ENCODE measurements around the gene MYPOP.
"Not testable (repeated sequence)": the region's sequence is repeated elsewhere in the genome, so short reads cannot be mapped to it uniquely, and the experiment has no call there.

The MYPOP gene

DNA sequence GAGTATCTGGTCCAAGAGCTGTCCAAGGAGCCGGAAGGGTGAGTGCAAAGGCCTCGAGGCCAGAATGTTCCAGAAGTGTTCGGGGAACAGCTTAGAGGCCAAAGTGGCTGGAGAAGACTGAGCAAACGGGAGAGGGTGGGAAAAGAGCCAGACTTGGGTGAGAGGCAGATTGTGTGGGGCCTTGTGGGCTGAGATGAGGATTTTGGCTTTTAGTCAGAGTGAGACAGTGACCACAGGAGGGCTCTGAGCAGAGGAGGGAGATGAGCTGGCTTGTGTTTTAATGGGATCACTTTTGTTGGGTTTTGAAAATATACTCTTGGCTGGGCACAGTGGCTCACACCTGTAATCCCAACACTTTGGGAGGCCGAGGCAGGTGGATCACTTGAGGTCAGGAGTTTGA lies 6.5 kb upstream of the MYPOP start:
- DNase-seq (ENCODE audit: extremely low read depth in 1 of 2, low read depth in 1 of 2), result no peak

DNA sequence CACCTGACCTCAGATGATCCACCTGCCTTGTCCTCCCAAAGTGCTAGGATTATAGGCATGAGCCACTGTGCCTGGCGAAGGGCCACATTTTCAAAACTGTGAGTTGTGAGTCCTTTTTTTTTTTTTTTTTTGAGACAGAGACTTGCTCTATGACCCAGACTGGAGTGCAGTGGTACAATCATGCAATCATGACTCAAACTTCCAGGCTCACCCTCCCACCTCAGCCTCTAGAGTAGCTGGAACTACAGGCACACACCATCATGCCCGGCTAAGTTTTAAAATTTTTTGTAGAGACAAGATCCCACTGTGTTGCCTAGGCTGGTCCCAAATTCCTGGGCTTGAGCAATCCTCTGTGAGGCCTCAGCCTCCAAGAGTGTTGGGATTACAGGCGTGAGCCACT lies 3.8 kb upstream of the MYPOP start:
- no peak for DNase-seq (ENCODE audit: extremely low read depth in 1 of 2, low read depth in 1 of 2)

DNA sequence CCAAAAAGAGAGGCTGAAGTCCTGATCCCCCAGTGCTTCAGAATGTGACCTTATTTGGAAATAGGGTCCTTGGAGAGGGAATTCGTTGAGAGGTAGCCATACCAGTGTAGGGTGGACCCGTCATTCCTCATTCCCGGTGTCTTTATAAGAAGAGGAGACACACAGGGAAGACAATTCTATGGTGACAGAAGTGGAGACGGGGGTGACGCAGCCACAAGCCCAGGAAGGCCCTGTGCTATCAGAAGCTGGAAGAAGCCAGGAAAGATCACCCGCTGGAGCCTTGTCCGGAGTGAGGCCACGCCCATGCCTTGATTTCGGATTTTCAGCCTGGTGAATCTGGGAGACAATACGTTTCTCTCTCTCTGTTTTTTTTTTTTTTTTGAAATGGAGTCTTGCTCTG lies 2.6 kb upstream of the MYPOP start:
- DNase-seq (ENCODE audit: extremely low read depth in 1 of 2, low read depth in 1 of 2), result no peak

DNA sequence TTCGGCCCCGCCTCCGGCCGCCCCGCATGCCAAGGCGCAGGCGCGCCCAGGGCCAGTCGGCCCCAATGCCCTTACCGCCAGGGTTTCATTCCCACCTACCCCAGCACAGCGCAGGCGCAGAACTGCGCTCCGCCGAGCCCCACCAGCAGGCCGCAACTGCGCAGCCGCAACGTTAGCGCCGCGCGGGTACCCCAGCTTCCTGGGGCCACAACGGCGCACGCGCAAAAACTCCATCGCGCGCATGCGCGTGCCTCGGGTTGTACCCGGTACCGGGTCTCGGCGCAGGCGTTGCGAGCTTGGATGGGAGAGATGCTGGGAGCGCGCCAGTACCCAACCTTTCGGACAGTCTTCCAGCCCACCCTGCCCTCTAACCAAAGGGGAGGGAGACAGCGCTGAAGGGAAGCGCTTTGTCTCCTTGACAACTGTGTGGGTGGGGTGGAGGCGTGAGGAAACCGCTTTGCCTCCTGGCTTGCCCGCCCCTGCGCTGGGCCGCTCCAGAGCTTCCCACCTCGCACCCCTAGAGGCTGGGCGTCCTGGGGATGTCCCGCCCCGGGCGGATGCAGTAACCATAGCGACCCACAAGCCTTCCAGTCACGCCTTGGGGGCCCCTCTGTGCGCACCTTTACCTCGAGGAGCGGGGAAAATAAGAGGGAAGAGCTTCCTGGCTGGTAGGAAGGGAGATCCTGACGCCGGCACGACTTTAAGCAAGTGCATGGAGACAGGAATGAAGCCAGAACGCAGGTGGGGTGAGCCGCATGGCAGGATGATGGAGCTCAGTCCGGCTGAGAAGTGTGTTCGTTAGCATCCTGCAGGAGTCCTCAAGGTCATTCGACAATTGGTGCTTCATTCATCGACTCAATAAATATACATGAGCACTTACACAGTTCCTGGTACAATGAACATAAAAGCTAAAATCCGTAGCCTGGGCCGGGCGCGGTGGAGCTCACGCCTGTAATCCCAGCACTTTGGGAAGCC lies 525 bp upstream of the MYPOP start:
- peak; percentile 97 to 100 for DNase-seq (ENCODE audit: extremely low read depth in 1 of 2, low read depth in 1 of 2)

DNA sequence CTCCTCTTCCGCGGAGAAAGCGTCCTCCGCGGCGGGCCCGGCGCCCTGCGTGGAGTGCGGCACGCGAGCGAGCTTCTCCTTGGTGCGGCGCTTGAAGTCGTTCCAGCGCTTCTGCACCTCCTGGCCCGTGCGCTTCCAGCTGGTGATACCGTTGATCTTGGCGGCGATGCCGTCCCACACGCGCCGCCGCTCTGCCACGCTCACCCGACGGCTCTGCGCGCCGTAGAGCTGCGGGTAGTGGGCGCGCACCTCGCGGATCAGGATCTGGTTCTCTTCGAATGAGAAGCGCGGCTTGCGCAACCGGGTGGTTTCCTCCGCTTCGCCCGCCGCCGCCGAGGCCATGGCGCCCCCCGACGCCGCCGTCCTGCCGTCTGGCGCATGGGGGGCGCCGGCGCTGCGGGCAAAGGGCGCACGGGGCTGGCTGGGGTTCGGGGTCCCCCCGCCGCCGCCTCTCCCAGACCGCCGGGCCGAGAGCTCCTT lies 941 bp downstream of the MYPOP start:
- no peak for DNase-seq (ENCODE audit: extremely low read depth in 1 of 2, low read depth in 1 of 2)

DNA sequence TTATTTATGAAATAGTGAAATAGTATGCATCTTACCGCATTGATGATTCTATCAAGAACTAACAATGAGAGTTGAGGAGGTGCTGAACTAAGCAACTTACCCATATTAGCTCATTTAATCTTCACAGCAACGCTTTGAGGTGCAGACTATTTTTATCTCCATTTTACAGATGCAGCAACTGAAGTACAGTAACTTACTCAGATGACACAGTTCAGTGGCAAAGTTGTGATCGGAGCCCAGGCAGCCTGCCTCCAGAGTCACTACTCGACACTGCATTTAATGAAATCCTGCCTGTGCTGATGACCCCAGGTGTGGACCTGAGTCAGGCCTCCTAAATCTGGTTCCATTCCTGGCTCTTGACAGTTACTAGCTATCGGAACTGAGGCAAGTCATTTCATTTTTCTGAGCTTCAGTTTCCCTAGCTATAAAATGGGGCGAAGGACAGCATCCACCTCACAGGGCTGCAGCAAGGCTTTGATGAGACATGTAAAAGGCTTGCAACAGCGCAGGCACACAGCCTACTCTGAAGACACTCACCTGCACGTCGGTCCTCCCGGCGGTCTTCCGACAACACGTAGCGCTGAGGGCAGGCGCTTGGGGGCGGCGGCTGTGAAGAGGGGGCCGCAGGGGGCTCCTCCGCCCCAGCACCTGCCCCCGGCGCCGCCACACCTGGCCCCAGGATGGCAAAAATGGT lies 1.5 kb downstream of the MYPOP start:
- DNase-seq (ENCODE audit: extremely low read depth in 1 of 2, low read depth in 1 of 2), result no peak

DNA sequence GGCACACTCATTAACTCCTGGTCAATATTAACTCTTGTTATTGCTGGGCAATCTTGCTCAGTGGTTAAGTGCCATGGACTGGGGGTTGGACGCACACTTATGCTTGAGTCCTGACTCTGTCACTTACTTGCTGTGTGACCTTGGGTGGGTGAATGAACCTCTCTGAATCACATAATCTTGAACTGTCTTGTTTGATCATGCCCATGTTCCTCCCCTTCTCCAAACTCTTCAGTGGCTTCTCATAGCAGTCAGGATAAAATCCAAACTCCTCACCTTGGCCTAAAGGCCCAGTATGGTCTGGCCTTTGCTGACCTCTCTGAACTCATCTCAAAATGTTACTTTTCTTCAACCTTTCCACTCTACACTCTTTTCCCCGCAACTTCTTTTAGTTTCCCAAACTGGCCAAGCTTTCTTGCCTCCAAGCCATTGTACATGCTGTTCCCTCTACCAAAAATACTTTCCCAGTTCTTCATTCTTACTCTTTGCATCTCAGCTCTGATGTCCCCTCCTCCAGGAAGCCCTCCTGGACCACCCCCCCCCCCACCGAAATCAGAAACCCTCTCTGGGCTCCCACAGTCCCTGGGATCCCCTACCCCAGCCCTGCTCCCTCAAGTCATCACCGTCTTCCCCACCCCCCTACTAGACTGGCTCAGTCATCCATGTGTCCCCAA lies 2.4 kb downstream of the MYPOP start:
- DNase-seq (ENCODE audit: extremely low read depth in 1 of 2, low read depth in 1 of 2), result no peak

DNA sequence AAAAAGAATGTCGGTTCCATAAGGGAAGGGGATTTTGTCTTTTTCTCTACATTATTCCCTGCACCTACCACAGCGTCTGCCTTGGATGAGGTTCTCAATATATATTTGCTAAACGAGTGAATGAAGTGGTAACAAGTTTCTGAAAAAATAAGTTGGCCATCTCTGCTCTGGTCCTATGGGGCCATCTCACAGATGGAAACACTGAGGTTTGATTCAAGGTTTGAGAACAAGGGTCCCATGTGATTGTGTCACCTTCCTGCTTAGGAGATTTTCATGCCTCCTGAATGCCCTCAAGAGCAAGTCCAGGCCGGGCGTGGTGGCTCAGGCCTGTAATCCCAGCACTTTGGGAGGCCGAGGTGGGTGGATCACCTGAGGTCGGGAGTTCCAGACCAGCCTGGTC lies 3.2 kb downstream of the MYPOP start:
- no peak for DNase-seq (ENCODE audit: extremely low read depth in 1 of 2, low read depth in 1 of 2)

DNA sequence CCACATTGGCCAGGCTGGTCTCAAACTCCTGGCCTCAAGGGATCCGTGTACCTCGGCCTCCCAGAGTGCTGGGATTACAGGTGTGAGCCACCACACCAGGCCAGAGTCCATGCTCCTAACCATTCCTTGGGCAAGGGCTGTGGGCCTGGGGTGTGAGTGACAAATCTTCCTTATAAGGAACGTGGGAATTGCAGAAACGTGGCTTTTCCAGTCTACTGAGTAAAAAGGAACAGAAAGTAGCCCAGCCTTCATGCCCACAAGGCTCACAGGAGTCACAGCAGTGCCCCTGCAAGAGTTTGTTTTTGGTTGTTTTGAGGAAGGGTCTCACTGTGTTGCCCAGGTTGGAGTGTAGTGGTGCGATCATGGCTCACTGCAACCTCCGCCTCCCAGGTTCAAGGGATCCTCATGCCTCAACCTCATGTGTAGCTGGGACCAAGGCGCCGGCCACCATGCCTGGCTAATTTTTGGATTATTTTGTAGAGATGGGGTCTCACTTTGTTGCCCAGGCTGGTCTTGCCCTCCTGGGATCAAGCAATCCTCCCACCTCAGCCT lies 5.1 kb downstream of the MYPOP start:
- no peak for DNase-seq (ENCODE audit: extremely low read depth in 1 of 2, low read depth in 1 of 2)

DNA sequence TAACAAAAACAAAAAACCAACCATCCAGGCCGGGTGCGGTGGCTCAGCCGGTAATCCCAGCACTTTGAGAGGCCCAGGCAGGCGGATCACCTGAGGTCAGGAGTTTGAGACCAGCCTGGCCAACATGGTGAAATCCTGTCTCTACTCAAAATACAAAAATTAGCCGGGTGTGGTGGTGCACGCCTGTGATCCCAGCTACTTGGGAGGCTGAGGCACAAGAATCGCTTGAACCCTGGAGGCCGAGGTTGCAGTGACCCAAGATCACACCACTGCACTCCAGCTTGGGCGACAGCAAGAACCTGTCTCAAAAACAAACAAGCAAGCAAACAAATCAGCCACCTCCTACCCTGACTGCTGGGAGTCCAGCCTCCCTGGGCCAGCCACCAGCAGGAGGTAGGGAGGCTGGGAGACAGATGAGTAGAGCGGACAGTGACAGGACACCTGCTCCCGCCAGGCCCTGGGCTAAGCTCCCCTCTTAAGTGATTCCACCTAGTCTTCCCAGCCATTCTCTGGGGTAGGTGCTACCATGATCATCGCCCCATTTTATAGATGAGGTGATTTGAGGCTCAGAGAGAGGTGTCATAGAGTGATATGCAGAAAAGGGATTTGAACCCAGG lies 6.3 kb downstream of the MYPOP start:
- not testable (repeated sequence) for DNase-seq (ENCODE audit: extremely low read depth in 1 of 2, low read depth in 1 of 2)

DNA sequence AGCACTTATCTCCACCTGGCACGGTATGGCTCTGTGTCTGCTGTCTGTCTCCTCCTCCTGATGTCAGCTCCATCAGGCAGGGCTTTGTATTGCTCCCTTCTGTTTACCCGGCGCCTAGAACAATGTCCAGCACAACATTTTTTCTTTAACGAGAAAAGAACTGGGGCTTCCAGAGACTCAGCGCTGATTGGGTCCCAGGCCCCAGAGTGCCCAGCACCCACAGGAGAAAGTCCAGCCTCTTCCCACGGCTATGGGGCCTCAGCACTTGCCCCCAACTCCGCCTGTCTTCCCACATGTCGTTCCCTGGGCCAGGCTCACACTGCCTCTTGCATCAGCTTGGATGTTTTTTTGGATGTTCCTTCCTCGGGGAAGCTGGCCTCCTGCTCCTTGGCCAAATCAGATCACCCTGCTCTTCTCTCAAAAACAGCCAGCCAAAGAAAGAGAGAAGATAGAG lies 6.9 kb downstream of the MYPOP start:
- no peak for DNase-seq (ENCODE audit: extremely low read depth in 1 of 2, low read depth in 1 of 2)

DNA sequence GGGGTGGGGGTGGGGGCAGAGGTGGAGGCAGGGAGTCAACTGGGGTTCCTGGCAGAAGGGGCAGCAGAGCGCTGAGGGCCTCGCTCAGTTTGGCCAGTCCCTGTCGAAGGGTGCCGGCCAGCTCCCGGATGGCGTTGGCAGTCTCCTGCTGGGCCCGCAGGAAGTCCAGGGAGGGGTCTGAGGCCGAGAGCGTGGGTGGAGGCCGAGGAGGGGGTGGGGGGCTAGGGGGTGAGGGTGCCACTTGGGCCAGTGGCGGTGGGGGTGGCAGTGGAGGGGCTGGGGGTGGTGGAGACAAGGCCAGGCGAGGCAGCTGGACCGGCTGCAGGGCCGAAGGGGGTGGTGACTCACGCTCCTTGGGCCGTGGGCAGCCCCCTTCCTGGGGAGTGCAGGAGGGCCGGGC lies 11.5 kb downstream of the MYPOP start:
- DNase-seq (ENCODE audit: extremely low read depth in 1 of 2, low read depth in 1 of 2), result no peak

DNA sequence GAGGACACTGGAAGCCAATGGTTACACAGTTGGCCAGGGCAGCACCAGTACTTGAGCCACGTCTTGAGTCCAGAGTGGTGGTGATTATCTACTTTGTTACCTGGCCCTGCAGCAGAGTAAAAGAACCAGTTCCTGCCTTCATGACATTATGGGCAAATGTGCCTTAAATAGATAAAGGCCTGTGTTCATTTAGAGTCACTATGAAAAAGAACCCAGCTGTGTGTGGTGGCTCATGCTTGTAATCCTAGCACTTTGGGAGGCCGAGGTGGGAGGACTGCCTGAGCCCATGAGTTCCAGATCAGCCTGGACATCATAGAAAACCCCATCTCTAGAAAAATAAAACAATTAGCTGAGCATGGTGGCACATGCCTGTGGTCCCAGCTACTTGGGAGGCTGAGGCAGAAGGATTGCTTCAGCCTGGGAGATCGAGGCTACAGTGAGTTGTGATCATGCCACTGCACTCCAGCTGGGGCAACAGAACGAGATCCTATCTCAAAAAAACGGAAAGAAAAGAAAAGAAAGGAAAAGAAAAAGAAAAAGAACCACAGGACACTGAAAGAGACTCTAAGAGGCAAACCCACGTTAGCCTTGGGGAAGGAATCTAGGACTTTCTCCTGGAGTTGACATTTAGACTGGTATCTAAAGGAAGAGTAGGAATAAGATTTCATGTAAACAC lies 13.1 kb downstream of the MYPOP start:
- no peak for DNase-seq (ENCODE audit: extremely low read depth in 1 of 2, low read depth in 1 of 2)

DNA sequence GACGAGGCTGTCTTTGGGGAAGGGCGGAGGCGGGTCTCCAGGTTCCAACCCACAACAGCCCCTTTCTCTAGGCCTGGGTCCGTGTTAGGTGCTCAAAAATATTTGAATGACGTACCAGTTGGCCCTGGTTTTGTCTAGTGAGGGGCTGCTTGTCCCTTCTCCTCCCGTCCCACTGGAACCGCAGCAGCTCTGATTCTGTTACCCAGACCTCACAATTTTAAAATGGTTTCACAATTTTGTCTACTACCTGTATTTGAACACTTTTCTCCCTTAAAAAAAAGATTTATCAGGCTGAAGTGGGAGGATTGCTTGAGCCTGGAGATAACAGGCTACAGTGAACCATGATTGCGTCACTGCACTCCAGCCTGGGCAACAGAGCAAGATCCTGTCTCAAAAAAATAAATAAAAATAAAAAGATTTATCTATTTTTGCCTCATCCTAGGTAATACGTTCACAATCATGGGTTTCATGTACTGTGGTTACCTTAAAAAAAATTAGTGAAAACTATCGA lies 15.2 kb downstream of the MYPOP start:
- DNase-seq (ENCODE audit: extremely low read depth in 1 of 2, low read depth in 1 of 2), result no peak

DNA sequence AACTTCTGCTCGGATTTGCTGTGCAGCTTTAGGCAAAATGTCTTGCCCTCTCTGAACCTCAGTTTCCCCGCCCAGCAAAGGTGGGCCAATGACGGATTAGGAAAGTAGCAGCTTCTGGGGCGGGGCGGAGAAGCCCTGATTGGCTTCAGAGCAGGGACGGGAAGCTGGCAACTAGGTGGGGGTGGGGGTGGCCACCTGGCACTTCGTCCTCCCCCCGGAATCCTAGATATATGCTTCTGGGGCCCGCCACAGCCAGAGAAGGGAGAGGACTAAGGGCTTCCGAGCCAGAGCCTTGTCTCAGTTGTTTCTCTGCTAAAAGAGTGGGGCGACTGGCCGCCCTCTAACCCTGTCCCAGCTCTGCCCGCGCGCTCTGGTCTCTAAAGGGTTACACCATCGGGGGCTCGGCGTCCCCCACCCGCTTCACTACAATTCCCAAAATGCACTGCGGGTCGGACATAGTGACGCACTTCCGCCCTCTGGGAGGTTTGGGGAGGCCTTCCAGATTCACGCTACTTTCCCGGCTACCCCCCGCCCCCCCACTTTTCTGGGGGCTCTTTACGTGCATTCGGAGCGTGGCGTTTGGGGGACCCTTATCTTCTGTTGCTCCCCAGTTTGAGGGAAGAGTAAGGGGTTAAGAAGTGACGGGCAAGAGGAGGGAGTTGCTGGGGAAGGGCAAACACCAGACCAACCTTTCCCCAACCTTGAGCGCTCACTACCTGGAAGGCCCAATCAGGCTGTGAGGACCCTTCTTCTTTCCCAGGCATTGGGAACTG lies 15.8 kb downstream of the MYPOP start:
- DNase-seq (ENCODE audit: extremely low read depth in 1 of 2, low read depth in 1 of 2), result peak; percentile 76 to 79

DNA sequence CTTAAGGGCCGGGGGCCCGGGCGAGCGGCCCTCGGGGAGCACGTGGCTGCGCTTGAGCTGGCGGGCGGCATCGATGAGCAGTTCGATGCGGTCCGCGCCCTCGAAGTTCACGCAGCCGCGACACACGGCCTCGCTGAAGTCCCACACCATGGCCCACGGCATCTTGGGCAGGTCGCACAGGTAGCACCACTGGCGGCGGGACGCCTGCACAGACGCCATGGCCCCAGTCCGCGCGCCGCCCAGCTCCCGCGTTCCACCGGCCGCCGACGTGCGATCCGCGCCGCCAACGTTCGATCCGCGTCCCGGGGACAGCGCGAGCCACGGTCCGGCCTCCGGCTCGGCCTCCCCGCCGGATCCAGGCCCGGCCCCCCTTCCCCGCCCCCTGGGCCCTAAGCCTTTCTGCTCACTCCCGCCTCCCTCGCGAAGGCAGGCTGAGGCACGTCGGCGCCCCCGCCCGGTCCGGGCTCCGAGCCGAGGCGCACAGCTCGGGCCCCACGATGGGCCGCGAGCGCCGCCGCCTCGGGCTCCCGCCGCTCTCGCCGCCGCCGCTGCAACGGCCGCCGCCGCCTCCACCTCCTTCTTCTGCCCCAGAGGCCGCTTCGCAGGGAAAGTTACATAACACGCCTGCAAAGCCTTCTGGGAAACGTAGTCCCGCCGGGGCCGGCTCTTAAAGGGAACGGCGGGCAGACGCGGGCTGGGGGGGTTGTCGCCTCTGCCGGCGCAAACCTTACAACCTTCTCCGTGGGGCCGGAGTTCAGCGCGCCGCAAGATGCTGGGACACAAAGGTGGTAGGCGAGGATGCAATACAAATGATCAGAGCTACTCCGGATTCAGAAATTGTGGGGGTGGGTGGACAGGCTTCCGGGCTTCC lies 16.6 kb downstream of the MYPOP start, which contains the start of gene IRF2BP1:
Gene IRF2BP1 (minus strand): TSS at position 586 of the 871 bp plus-strand sequence. CDS start 367 bp downstream, at position 219.
- DNase-seq (ENCODE audit: extremely low read depth in 1 of 2, low read depth in 1 of 2), result peak; percentile 73 to 75

DNA sequence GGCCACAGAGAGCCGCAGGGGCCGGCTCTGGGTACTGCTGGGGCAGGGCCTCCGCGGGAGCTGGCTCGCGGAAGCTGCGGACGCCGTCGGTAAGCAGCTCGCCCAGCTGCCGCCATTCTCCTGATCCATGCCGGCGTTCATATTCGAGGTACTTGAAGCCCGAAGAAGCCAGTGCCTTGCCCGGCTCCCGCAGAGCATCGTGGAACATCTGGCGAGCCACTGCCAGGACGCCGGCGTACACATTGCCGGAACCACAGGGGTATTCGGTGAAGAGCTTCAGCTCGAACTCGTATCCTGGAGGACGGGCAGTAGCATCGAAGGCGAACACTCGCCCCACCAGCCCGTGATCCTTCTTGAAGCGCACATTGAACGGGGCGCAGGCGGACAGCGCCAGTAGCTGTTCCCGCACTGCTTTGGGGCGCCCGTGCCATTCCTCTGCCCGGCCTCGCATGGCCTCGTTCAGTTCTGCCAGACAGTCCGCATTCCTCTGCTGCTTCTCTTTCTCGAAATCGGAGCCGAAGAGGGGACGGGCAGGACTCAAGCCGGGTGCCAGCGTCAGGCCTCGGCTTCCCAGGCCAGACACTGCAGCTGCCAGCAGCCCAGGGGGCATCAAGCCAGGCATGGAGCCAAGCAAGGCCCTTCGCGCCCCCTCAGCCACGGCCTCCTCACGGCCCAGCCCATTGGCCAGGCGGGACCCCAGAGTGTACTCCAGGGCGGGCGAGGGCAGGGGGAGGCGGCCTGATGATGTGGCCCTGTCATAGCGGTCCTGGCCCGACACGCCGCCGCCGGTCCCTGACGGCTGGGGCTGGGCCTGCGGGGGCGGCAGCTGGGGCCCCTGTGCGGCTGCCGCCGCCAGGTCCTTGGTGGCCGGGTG lies 17.5 kb downstream of the MYPOP start:
- no peak for DNase-seq (ENCODE audit: extremely low read depth in 1 of 2, low read depth in 1 of 2)
